Peyer's patch (tissue), 4 donors: ENCODE results near the gene CPVL. TPM values are rescaled to one million over a fixed set of nuclear protein-coding genes. Genes with fewer than 3 reads are reported as not detected.

Experiments used
- DNase-seq, 3 donors: peaks; one replicate each; pipeline ENCODE4 v3.0.0-alpha.2; 2017 to 2019
- H3K27ac ChIP-seq, 4 donors: fragments of 200-600 bp; sonication (generic); one replicate each; pipeline ENCODE4 v1.5.1; 2016 to 2019
- H3K27me3 ChIP-seq, 2 donors: fragments of 200-600 bp; sonication (generic); one replicate each; pipeline ENCODE4 v1.5.1; 2019
- H3K36me3 ChIP-seq, 3 donors: fragments of 200-600 bp; sonication (generic); one replicate each; pipeline ENCODE4 v1.5.1; 2016 to 2019
- H3K4me1 ChIP-seq, 4 donors: fragments of 200-600 bp; sonication (generic); one replicate each; pipeline ENCODE4 v1.5.1; 2016 to 2019
- H3K4me3 ChIP-seq, 4 donors: fragments of 200-600 bp; sonication (generic); 1 replicate in 3 of 4; 2 replicates in 1 of 4; pipeline ENCODE4 v1.5.1; 2016 to 2019; ENCODE audit warnings: mild to moderate bottlenecking in 1 of 4
- H3K9me3 ChIP-seq, 4 donors: fragments of 200-600 bp; sonication (generic); one replicate each; pipeline ENCODE4 v1.5.1; 2016 to 2019; ENCODE audit warnings: mild to moderate bottlenecking in 1 of 4
- POLR2A ChIP-seq, 2 donors: fragments of 450-650 bp; IDR thresholded peaks; one replicate each; pipeline ENCODE4 v1.5.1; 2017; ENCODE audit warnings: antibody characterized with exemption in 2 of 2, mild to moderate bottlenecking in 2 of 2, moderate library complexity in 2 of 2
- total RNA-seq, 4 donors: library from RNA; depleted of rRNA; stranded (reverse); fragments of >200 nt; gene quantifications; one replicate each; pipeline ENCODE4 v1.1.0, GENCODE V29; 2016
- TF ChIP-seq, protein P1 (sequence below), 6 experiments: fragments of 450-650 bp in 4 of 6; fragments of 200-600 bp in 2 of 6; sonication (generic) in 1 of 6; IDR thresholded peaks; one replicate each; pipeline ENCODE4 v1.5.1; 2017 to 2019; ENCODE audit warnings: antibody characterized with exemption in 6 of 6, mild to moderate bottlenecking in 3 of 6, moderate library complexity in 1 of 6

Gene CPVL
- total RNA-seq, 4 donors from 2014 or later: 2.5 to 16.5 (median 8.0) TPM

GRCh38 chr7:29063872-29064271, 82.5 kb downstream of the CPVL start:
- TF ChIP-seq, protein P1, sequence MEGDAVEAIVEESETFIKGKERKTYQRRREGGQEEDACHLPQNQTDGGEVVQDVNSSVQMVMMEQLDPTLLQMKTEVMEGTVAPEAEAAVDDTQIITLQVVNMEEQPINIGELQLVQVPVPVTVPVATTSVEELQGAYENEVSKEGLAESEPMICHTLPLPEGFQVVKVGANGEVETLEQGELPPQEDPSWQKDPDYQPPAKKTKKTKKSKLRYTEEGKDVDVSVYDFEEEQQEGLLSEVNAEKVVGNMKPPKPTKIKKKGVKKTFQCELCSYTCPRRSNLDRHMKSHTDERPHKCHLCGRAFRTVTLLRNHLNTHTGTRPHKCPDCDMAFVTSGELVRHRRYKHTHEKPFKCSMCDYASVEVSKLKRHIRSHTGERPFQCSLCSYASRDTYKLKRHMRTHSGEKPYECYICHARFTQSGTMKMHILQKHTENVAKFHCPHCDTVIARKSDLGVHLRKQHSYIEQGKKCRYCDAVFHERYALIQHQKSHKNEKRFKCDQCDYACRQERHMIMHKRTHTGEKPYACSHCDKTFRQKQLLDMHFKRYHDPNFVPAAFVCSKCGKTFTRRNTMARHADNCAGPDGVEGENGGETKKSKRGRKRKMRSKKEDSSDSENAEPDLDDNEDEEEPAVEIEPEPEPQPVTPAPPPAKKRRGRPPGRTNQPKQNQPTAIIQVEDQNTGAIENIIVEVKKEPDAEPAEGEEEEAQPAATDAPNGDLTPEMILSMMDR (IDR thresholded peaks at IDR 0.05): no peak
- TF ChIP-seq POLR2A (IDR thresholded peaks at IDR 0.05): no peak

DNA sequence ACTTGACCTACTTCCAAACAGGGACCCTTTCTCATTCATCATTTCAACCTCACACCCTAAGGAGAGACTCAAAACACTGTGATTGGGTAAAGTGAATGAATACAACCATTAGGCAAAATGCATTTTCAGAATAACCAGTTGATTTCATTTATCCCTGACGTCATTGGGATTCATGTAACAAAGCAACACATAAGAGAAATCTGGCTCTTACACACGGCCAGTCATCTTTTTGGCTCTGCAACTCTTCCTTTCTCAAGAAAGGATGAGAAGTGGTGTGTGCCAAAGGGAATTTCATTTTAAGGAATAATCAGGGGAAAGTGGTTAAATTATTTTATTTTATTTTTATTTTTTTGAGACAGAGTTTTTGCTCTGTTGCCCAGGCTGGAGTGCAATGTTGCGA, 83.1 kb downstream of the CPVL start:
- Histone ChIP-seq H3K27me3 (no peaks in the 10 kb centered on the region), H3K4me3 (no peak overlapping the region), H3K27ac (no peak overlapping the region), H3K4me1 (no peaks in the 10 kb centered on the region), H3K36me3 (no peaks in the 10 kb centered on the region), H3K9me3 (no peaks in the 10 kb centered on the region)
- DNase-seq: no peak
- TF ChIP-seq, protein P1 (IDR thresholded peaks at IDR 0.05): no peak
- TF ChIP-seq POLR2A (IDR thresholded peaks at IDR 0.05): no peak

More at GRCh38 chr7:29063872-29064271, 82.5 kb downstream of the CPVL start:
- Histone ChIP-seq H3K4me3 (no peak overlapping the region), H3K27ac (no peak overlapping the region), H3K4me1 (no peaks in the 10 kb centered on the region), H3K36me3 (no peaks in the 10 kb centered on the region), H3K27me3 (no peaks in the 10 kb centered on the region), H3K9me3 (no peaks in the 10 kb centered on the region)
- no peak for DNase-seq

- H3K27ac ChIP-seq: no peak overlapping the region
- H3K4me1 ChIP-seq: no peaks in the 10 kb centered on the region
- no peak for DNase-seq
- no peaks in the 10 kb centered on the region for H3K36me3 ChIP-seq
- TF ChIP-seq, protein P1 (IDR thresholded peaks at IDR 0.05): no peak
- TF ChIP-seq POLR2A (IDR thresholded peaks at IDR 0.05): no peak
- H3K4me3 ChIP-seq: no peak overlapping the region
- H3K9me3 ChIP-seq: no peaks in the 10 kb centered on the region
- no peaks in the 10 kb centered on the region for H3K27me3 ChIP-seq
Measured at GRCh38 chr7:29053105-29053872, 93.0 kb downstream of the CPVL start.

DNA sequence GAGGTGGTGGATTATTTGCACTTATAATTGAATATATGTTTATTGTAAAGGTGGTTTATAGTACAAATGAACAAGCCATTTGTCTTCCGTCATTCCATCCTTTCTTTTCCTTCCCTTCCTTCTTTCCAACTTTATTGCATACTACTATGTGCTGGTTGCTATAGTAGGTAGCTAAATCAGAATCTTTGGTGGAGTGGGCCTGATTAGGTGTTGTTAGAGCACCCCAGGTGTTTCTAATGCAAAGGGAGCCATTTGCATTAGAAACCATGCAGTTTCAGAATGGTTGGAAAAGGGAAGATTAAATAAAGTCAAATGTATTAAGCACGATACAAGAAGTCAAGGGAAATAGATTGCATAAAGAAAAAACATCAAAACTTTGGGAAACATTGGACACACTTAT, 99.4 kb downstream of the CPVL start:
- Histone ChIP-seq H3K4me1 (no peaks in the 10 kb centered on the region), H3K9me3 (no peaks in the 10 kb centered on the region), H3K27ac (no peak overlapping the region), H3K4me3 (no peak overlapping the region), H3K27me3 (no peaks in the 10 kb centered on the region), H3K36me3 (no peaks in the 10 kb centered on the region)
- DNase-seq: no peak
- TF ChIP-seq, protein P1 (IDR thresholded peaks at IDR 0.05): no peak
- no peak for TF ChIP-seq POLR2A (IDR thresholded peaks at IDR 0.05)

DNA sequence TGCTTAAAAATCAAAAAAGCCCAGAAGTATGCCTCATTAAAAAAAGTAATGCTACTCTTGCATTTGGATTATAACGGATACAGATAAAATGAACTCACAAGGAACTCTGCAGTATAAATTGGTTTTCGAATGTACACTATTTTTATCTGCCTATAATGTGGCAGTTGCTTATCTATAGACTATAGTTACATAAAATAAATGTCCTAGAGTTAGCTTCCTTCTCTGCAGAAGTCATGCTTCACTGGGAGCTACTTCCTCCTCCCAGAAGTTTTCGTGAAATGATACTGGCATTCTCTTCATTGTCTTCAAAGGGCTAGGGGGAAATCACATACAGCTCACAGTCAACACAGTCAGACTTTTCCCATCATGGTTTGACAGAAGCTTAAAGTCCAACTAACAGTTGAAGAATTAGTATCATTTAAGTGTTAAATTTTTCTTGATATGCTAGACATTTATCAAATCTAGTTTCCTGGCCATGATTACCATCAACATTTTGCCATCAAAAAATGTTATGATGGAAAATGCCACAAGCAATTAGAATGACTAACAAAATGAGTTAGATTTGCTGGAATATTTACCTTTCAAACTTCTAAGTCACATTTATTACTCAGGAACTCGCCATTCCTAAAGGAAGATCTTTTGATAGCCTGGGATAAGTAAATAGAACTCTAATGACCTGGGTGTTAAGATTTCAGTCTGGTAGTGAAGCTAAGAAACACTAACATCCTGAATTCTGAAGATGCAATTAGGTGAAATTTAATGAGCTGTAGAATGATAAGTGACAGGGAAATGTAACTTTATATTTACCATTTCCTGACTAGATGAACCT, 100.9 kb downstream of the CPVL start:
- DNase-seq: no peak
- Histone ChIP-seq H3K27me3 (no peaks in the 10 kb centered on the region), H3K36me3 (no peaks in the 10 kb centered on the region), H3K4me1 (no peaks in the 10 kb centered on the region), H3K9me3 (no peaks in the 10 kb centered on the region), H3K27ac (no peak overlapping the region), H3K4me3 (no peak overlapping the region)
- TF ChIP-seq, protein P1 (IDR thresholded peaks at IDR 0.05): no peak
- TF ChIP-seq POLR2A (IDR thresholded peaks at IDR 0.05): no peak
